WTC11 (cell line): ENCODE data around the gene ADNP2. TPM values are rescaled to one million over a fixed set of nuclear protein-coding genes. Genes with fewer than 3 reads are reported as not detected.

ENCODE experiments used
- ATAC-seq: fragments of 200-7000 bp; cut with Tn5 transposase; 2 replicates; pipeline ENCODE4 v1.10.0; 2021; ENCODE audit warnings: mild to moderate bottlenecking, moderate library complexity
- CTCF ChIA-PET: fragments of 300-600 bp; sonication (Branson Sonifier 250); formaldehyde crosslinking; loops from one replicate; lab custom pipeline; 2021; ENCODE audit warnings: antibody characterized with exemption; lab: Charles Lee
- POLR2A ChIA-PET: fragments of 350-600 bp; sonication (Branson Sonifier 250); formaldehyde crosslinking; loops from one replicate; lab custom pipeline; 2021; ENCODE audit warnings: antibody characterized with exemption; lab: Charles Lee
- DNase-seq: peaks from one replicate; pipeline ENCODE4 v3.0.0; 2021; ENCODE audit warnings: low spot score
- H3K27ac Mint-ChIP-seq: 2 replicates; pipeline ENCODE4 v1.8.0; 2021; ENCODE audit warnings: mixed read lengths
- H3K27me3 Mint-ChIP-seq: 2 replicates; pipeline ENCODE4 v1.8.0; 2021; ENCODE audit warnings: low read depth, mild to moderate bottlenecking, moderate library complexity, mixed read lengths
- H3K36me3 Mint-ChIP-seq: 2 replicates; pipeline ENCODE4 v1.8.0; 2021; ENCODE audit warnings: mixed read lengths
- H3K4me1 Mint-ChIP-seq: 2 replicates; pipeline ENCODE4 v1.8.0; 2022; ENCODE audit warnings: mixed read lengths
- H3K4me3 Mint-ChIP-seq: 2 replicates; pipeline ENCODE4 v1.8.0; 2021; ENCODE audit warnings: mild to moderate bottlenecking, moderate library complexity, mixed read lengths
- H3K9me3 Mint-ChIP-seq: 2 replicates; pipeline ENCODE4 v1.8.0; 2021; ENCODE audit warnings: mixed read lengths
- AFF4 ChIP-seq: sonication (generic); formaldehyde crosslinking; IDR thresholded peaks from 2 replicates; pipeline ENCODE4 v1.8.1; 2023; ENCODE audit warnings: mild to moderate bottlenecking, missing genetic modification reagents, borderline replicate concordance
- ARID4B ChIP-seq: sonication (generic); formaldehyde crosslinking; IDR thresholded peaks from 2 replicates; pipeline ENCODE4 v1.8.0; 2023; ENCODE audit warnings: missing genetic modification reagents, mild to moderate bottlenecking, borderline replicate concordance
- ATF1 ChIP-seq: sonication (generic); formaldehyde crosslinking; IDR thresholded peaks from 2 replicates; pipeline ENCODE4 v1.8.1; 2023; ENCODE audit warnings: mild to moderate bottlenecking, moderate library complexity, missing genetic modification reagents
- ATF3 ChIP-seq: sonication (generic); formaldehyde crosslinking; conservative IDR thresholded peaks from 2 replicates; pipeline ENCODE4 v1.8.1; 2022; ENCODE audit warnings: mild to moderate bottlenecking, missing genetic modification reagents
- CDX4 ChIP-seq: fragments of 250-450 bp; sonication (Bioruptor Pico); IDR thresholded peaks from 2 replicates; pipeline ENCODE4 v1.9.0; 2021; ENCODE audit warnings: moderate library complexity, mild to moderate bottlenecking, inconsistent platforms, borderline replicate concordance
- ELF4 ChIP-seq: sonication (generic); formaldehyde crosslinking; IDR thresholded peaks from 2 replicates; pipeline ENCODE4 v1.8.1; 2022; ENCODE audit warnings: low read depth, mild to moderate bottlenecking, moderate library complexity, missing genetic modification reagents
- FOXK1 ChIP-seq: sonication (generic); formaldehyde crosslinking; IDR thresholded peaks from 2 replicates; pipeline ENCODE4 v1.8.0; 2022; ENCODE audit warnings: mild to moderate bottlenecking, moderate library complexity, missing genetic modification reagents
- GRHL2 ChIP-seq: fragments of 250-450 bp; sonication (Bioruptor Pico); IDR thresholded peaks from 2 replicates; pipeline ENCODE4 v1.8.0; 2022; ENCODE audit warnings: mild to moderate bottlenecking, moderate library complexity; ENCODE audit not compliant: insufficient replicate concordance, severe bottlenecking
- OVOL2 ChIP-seq: fragments of 250-450 bp; sonication (Bioruptor Pico); IDR thresholded peaks from 2 replicates; pipeline ENCODE4 v1.9.0; 2021; ENCODE audit warnings: mild to moderate bottlenecking, borderline replicate concordance
- RELA ChIP-seq: sonication (generic); formaldehyde crosslinking; IDR thresholded peaks from 2 replicates; pipeline ENCODE4 v1.8.1; 2022; ENCODE audit warnings: missing genetic modification reagents, mild to moderate bottlenecking, borderline replicate concordance
- RORB ChIP-seq: fragments of 250-450 bp; sonication (Bioruptor Pico); IDR thresholded peaks from 2 replicates; pipeline ENCODE4 v1.9.0; 2021; ENCODE audit warnings: mild to moderate bottlenecking
- SOX15 ChIP-seq: fragments of 250-450 bp; sonication (Bioruptor Pico); IDR thresholded peaks from 2 replicates; pipeline ENCODE4 v1.9.0; 2021; ENCODE audit warnings: mild to moderate bottlenecking
- SP1 ChIP-seq: sonication (generic); formaldehyde crosslinking; conservative IDR thresholded peaks from 2 replicates; pipeline ENCODE4 v1.8.1; 2022; ENCODE audit warnings: missing genetic modification reagents
- TCF7 ChIP-seq: sonication (generic); formaldehyde crosslinking; IDR thresholded peaks from 2 replicates; pipeline ENCODE4 v1.8.0; 2022; ENCODE audit warnings: mild to moderate bottlenecking, low read depth, missing genetic modification reagents, moderate library complexity
- USF2 ChIP-seq: sonication (generic); formaldehyde crosslinking; IDR thresholded peaks from 2 replicates; pipeline ENCODE4 v1.8.1; 2023; ENCODE audit warnings: mild to moderate bottlenecking, missing genetic modification reagents, moderate library complexity
- ZNF138 ChIP-seq: sonication (generic); formaldehyde crosslinking; conservative IDR thresholded peaks from 2 replicates; pipeline ENCODE4 v1.8.1; 2022; ENCODE audit warnings: mild to moderate bottlenecking, moderate library complexity, missing genetic modification reagents
- ZNF317 ChIP-seq: sonication (generic); formaldehyde crosslinking; IDR thresholded peaks from 2 replicates; pipeline ENCODE4 v1.8.1; 2023; ENCODE audit warnings: low read depth, mild to moderate bottlenecking, moderate library complexity, missing genetic modification reagents, borderline replicate concordance
- total RNA-seq: library from RNA; stranded (reverse); gene quantifications from 3 replicates; pipeline ENCODE4 v1.2.3, GENCODE V29; 2021

Gene ADNP2
- total RNA-seq, 1 experiment from 2014 or later = 56.0 TPM

- DNase-seq = no peak
- Mint-ChIP-seq H3K4me1 (no peaks in the 10 kb centered on the region), H3K4me3 (no peak overlapping the region), H3K27me3 (no peaks in the 10 kb centered on the region), H3K9me3 (peaks cover 4% of the 10 kb centered on the region), H3K36me3 (peaks cover 4% of the 10 kb centered on the region), H3K27ac (no peak overlapping the region)
- ChIA-PET POLR2A (no interaction called here), CTCF (no interaction called here)
- TF ChIP-seq ELF4 (no peak), SP1 (CRISPR knock-in tag) (no peak), RELA (no peak), RORB (no peak), OVOL2 (CRISPR knock-in tag) (no peak), TCF7 (no peak), ZNF317 (CRISPR knock-in tag) (no peak), CDX4 (no peak), FOXK1 (CRISPR knock-in tag) (no peak), ATF3 (CRISPR knock-in tag) (no peak), USF2 (CRISPR knock-in tag) (no peak), SOX15 (CRISPR knock-in tag) (no peak), ZNF138 (no peak), ARID4B (CRISPR knock-in tag) (no peak), GRHL2 (CRISPR knock-in tag) (no peak), ATF1 (no peak), AFF4 (CRISPR knock-in tag) (no peak)
- ATAC-seq = no peak
These were observed 40.3 kb upstream of the ADNP2 start for GRCh38 chr18:80068571-80069272.
